Lung microvascular endothelial cell (primary cell): ENCODE measurements around the gene HTR7. TPM values are rescaled to one million over a fixed set of nuclear protein-coding genes. Genes with fewer than 3 reads are reported as not detected.
"Not testable (repeated sequence)": the region's sequence is repeated elsewhere in the genome, so short reads cannot be mapped to it uniquely, and the experiment has no call there.

ENCODE experiments used
- DNase-seq, 2 donors: peaks; one replicate each; pipeline versions ENCODE4 v3.0.0 to v3.0.0-alpha.2; 2010; ENCODE audit warnings: low read depth in 2 of 2
- total RNA-seq: library from RNA; depleted of rRNA; stranded (reverse); fragments of >200 nt; gene quantifications from 2 replicates; pipeline ENCODE4 v1.2.1, GENCODE V29; 2014

HTR7 gene
- under 0.01 TPM in 2 replicates for total RNA-seq

- peak; percentile 51 to 57 for DNase-seq
These were observed at the start of gene HTR7 for GRCh38 chr10:90857635-90858460. HTR7 (minus strand) TSS chr10:90858039; CDS start chr10:90857671, 368 bp downstream.

DNA sequence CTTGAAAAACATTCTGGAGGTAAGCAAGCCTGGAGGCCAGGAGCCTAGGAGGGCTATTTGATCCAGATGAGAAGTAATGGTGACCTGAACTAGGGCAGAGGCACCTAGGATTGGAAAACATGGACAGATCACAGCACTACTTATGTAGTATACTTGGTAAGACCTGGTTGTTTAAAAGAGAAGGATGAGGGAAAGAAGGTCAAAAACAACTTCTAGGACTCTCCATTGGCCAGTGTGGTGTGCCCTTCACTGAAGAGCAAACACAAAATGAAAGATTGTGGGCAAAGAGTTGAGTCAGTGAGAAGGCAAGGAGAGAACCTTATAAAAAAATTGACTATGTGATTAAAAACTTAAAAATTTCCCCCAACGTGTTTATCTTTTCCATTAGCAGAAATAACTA is 48.8 kb upstream of the HTR7 start:
- no peak for DNase-seq

GRCh38 chr10:90905925-90906324 is 48.1 kb upstream of the HTR7 start:
- peak in 1 of 2 donors; percentile 3 for DNase-seq

- DNase-seq, result not testable (repeated sequence)
These were observed 39.1 kb upstream of the HTR7 start for GRCh38 chr10:90896916-90897315.

GRCh38 chr10:90893190-90893589 is 35.4 kb upstream of the HTR7 start:
- no peak for DNase-seq

GRCh38 chr10:90890347-90890746 is 32.5 kb upstream of the HTR7 start:
- DNase-seq, result no peak

DNA sequence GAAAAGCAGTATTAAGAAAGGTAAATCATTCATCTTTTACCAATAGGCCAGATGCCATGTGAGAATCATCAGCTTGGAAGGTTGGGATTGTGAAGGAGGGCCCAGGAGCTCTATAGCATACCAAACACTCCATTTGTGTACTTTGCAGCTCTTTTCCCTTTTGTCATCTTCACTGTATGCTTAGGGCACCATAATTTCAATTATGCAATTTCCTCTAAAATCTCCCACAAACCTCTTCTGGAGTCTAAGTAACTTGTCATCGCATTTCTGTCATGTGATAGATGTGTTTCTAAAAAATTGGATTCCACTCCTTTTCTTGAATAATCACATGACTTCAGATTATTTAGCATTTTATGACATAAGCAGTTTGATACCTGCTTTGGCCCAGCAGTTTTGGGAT is 31.8 kb upstream of the HTR7 start:
- DNase-seq, result no peak

GRCh38 chr10:90888387-90888786 is 30.5 kb upstream of the HTR7 start:
- DNase-seq, result no peak

DNA sequence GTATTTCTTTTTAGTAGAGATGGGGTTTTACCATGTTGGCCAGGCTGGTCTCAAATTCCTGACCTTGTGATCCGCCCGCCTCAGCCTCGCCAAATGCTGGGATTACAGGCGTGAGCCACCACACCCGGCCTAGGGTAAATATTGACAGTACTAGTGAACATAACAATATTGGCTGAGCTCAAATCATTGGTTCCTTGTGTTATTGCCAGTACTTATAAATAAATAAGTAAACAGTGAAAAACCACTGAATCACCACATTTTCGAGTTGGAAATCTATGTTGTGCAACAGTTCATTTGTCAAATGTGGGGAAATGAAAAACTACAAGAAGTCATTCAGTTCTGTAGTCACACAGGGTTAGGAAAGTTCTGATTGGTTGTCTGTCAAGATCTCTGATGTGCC is 29.7 kb upstream of the HTR7 start:
- DNase-seq, result no peak

GRCh38 chr10:90885176-90885575 is 27.3 kb upstream of the HTR7 start:
- no peak for DNase-seq

DNA sequence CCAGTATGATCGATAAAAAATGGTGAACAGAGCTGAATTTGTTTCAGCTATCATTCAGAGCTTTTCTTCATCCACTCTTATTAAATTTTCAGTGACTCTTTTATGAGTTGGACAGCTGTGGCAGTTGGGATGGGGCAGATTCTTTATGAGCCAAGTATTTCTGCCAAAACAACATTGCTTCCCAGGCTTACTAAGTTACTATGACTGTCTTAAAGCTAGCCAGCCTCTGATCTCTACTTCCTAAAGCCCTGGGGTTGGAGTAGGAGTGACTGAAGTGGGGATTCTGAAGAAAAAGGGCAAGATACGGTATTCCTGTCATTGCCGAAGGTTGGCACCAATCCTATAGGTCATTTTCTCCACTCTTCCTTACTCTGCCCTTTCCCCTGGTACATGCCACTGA is 26.6 kb upstream of the HTR7 start:
- no peak for DNase-seq

DNA sequence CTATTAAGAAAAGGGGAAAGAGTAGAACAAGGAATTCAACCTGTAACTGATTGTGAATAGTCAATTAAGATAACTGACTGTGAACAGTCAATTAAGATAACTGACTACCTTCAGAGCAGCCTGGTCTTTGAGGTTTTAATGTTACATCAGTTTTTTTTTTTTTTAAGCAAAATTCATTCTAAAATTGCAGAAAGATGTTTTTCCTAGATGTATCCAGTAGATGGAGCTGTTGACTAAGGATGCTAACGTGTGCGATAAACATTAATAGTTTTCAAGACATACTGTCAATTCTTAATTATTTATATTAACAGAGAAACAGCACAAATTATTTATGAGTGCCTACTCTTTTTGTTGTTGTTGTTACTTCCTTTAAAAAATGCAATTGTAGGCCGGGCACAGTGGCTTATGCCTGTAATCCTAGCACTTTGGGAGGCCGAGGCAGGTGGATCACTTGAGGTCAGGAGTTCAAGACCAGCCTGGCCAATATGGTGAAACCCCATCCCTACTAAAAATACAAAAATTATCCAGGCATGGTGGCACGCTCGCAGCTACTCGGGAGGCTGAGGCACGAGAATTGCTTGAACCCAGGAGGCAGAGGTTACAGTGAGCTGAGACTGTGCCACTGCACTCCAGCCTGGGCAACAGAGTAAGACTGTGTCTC is 22.4 kb upstream of the HTR7 start:
- peak; percentile 57 to 73 for DNase-seq

- no peak for DNase-seq
These were observed 21.2 kb upstream of the HTR7 start for GRCh38 chr10:90879062-90879461.

GRCh38 chr10:90872648-90873020 is 14.8 kb upstream of the HTR7 start:
- DNase-seq, result peak in 1 of 2 donors; percentile 3

DNA sequence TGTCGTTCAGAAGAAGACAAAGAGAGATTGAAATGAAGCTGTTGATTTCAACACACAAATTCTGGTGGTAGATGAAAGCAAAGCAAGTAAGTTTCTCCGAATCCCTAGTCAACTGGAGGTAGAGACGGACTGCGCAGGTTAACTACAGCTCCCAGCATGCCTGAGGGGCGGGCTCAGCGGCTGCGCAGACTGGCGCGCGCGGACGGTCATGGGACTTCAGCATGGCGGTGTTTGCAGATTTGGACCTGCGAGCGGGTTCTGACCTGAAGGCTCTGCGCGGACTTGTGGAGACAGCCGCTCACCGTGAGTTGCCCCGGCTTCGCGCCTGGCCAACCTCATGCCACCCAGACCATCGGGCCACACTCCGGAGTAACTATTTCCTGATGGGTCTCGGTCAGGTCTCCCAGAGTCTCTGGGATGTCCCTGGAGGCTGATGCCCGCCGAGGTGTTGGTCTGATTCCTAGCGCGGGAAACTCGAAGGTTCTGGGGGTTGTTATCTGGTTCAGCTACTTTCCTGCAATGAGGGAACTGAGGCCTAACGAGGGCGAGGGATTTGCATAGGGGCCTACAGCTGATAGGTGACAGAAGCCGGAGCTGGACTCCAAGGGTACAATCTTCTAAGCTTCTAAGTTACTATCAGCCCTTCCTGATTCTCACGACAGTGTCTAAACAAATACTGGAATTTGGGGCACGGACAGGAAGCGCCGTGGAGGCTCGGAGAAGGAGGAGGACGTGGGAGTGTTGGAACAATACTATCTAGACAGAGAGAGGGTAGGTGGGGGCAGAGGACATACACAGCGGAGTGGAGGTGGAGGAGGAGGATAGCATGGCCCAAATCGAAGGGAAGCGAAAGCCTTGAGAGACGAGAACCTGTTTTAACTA is 14.2 kb upstream of the HTR7 start, which contains the start of gene RPP30:
Gene RPP30, plus strand, starts transcription at position 209 of the 882 bp plus-strand sequence. Its CDS starts 13 bp downstream, at position 222.
- peak; percentile 88 to 89 for DNase-seq

DNA sequence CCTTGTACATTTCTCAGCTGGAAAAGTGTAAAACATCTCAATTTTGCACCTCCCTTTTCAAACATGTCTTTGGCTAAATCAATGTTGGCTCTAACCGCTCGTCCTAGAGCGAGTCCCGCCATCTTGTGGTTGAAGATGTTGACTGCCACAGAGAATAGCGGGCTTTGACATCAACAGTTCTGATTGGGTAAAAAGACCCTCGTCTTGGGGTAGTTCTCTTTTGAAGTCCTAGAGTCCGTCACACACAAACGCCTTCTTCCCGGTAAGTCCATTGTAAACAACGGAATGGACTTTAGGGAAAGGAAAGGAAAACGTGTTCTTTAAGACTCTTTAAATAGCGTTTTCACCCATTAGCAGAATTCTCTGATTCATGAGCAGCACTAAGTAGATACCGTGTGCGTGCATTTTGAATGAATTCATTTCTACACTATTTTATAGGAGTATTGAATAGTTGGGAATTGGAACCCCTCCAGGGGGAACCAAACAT is 13.5 kb upstream of the HTR7 start:
- DNase-seq, result peak; percentile 72 to 88

DNA sequence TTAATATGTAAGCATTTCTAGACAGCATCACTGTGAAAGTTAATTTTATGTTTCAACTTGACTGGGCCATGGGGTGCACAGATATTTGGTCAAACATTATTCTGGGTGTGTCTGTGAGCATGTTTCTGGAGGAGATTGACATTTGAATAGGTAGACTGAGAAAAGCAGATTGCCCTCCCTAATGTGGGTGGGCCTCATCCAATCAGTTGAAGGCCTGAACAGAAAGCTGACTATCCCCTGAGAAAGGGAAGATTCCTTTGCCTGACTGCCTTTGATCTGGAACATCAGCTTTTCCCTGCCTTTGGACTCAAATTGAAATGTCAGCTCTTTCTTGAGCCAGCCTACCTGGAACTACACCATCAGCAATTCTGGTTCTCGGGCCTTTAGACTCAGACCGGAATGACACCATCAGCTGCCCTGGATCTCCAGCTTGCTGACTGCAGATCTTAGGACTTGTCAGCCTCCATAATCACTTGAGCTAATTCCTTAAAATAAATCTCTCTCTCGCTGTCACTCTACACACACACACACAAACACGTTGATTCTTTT is 8.3 kb upstream of the HTR7 start:
- DNase-seq, result no peak

GRCh38 chr10:90865401-90865800 is 7.6 kb upstream of the HTR7 start:
- DNase-seq, result peak; percentile 32 to 47

- peak; percentile 55 to 70 for DNase-seq
These were observed 5.2 kb upstream of the HTR7 start for GRCh38 chr10:90862908-90863514.

DNA sequence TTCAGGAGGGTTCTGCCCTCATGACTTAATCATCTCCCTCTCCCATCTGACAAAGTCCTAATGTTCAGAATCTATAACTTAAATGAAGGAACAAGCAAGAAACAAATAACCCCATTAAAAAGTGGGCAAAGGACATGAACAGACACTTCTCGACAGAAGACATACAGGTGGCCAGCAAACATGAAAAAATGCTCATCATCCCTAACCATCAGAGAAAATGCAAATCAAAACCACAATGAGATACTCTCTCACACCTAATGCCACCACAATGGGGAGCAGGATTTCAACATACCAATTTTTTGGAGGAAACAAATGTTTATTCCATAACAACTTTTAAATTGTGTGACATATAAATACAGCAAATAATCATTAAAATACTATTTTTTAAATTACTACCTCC is 3.0 kb upstream of the HTR7 start:
- no peak for DNase-seq

DNA sequence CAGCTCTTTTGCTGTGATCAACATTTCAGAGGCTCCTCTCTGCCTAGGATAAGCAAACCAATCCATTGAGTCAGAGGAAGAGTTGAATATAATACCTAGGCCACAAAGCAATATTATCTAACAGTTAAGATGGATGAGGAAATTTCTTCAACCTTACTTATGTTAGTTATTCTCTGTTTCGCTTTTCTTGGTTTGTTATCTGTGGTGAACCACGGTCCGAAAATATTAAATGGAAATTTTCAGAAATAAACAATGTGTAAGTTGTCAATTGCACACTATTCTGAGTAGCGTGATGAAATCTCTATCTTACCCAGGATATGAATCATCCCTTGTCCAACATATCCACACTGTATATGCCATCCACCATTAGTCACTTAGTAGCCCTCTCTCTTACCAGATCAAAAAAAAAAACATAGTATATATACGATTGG is 1.5 kb upstream of the HTR7 start:
- peak; percentile 28 to 71 for DNase-seq
